ENCODE results near the gene RASIP1. TPM values are rescaled to one million over a fixed set of nuclear protein-coding genes. Genes with fewer than 3 reads are reported as not detected.

The RASIP1 gene
- total RNA-seq, 1 experiment from 2014 or later: not detected

DNA sequence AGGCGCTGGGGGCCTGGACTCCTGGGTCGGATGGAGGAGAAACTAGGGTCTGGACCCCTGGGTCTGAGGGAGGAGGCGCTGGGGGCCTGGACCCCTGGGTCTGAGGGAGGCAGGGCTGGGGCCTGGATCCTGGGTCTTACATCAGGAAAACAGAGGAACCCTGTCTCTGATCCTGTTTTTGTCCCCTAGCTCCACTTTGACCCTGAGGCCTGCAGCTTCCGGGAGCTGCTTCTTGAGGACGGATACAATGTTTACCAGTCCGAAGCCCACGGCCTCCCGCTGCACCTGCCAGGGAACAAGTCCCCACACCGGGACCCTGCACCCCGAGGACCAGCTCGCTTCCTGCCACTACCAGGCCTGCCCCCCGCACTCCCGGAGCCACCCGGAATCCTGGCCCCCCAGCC is 17.3 kb upstream of the RASIP1 start:
- Histone ChIP-seq H3K4me3 (ENCODE audit: low read length) (no peak overlapping the region), H3K9ac (ENCODE audit: low read length) (no peak overlapping the region), H3K4me2 (ENCODE audit: low read depth, low read length, poor library complexity, severe bottlenecking) (no peak overlapping the region), H3K79me2 (ENCODE audit: low read length) (no peaks in the 10 kb centered on the region), H3K27ac (ENCODE audit: low read length) (no peak overlapping the region), H3K27me3 (ENCODE audit: low read length) (no peaks in the 10 kb centered on the region), H3K9me3 (ENCODE audit: low read length) (no peaks in the 10 kb centered on the region), H3K36me3 (ENCODE audit: insufficient read depth, low read length) (no peaks in the 10 kb centered on the region), H3K4me1 (ENCODE audit: low read length) (no peaks in the 10 kb centered on the region), H4K20me1 (ENCODE audit: insufficient read depth, low read depth, low read length) (no peaks in the 10 kb centered on the region), H3K9me2 (replicated peaks; ENCODE audit: insufficient read depth, low read length) (no peaks in the 10 kb centered on the region), H2AFZ (ENCODE audit: low read length) (no peak overlapping the region)
- no peak for DNase-seq

DNA sequence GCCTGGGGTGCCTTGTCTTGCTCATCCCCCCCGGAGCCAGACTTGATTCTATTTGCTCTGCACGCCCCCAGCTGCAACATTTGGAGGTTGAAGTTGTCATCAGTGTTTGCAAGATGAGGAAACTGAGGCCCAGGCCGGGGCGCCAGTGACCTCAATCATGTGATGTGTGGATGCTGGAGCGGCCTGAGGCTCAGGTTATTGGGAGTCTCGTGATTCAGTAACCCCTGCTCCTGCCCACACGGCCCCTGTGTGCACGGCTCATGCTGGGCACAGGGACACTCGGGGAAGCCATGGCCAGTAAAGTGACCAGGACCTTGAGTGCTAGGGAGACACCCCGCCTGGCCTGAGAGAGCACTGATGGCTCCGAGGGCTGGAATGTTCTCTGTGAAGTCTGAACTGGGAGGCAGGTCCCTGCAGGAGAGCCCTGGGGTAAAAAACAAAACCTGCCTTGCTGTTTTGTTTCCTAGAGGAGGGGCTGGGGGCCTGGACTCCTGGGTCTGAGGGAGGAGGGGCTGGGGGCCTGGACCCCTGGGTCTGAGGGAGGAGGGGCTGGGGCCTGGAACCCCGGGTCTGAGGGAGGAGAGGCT is 16.8 kb upstream of the RASIP1 start:
- Histone ChIP-seq H2AFZ (ENCODE audit: low read length) (no peak overlapping the region), H3K79me2 (ENCODE audit: low read length) (no peaks in the 10 kb centered on the region), H3K4me3 (ENCODE audit: low read length) (no peak overlapping the region), H3K9me3 (ENCODE audit: low read length) (no peaks in the 10 kb centered on the region), H3K4me2 (ENCODE audit: low read depth, low read length, poor library complexity, severe bottlenecking) (no peak overlapping the region), H3K27me3 (ENCODE audit: low read length) (no peaks in the 10 kb centered on the region), H3K9ac (ENCODE audit: low read length) (no peak overlapping the region), H3K4me1 (ENCODE audit: low read length) (no peaks in the 10 kb centered on the region), H3K27ac (ENCODE audit: low read length) (no peak overlapping the region), H4K20me1 (ENCODE audit: insufficient read depth, low read depth, low read length) (no peaks in the 10 kb centered on the region), H3K36me3 (ENCODE audit: insufficient read depth, low read length) (no peaks in the 10 kb centered on the region), H3K9me2 (replicated peaks; ENCODE audit: insufficient read depth, low read length) (no peaks in the 10 kb centered on the region)
- DNase-seq: no peak

- Histone ChIP-seq H3K36me3 (ENCODE audit: insufficient read depth, low read length) (no peaks in the 10 kb centered on the region), H3K9ac (ENCODE audit: low read length) (no peak overlapping the region), H3K9me2 (replicated peaks; ENCODE audit: insufficient read depth, low read length) (no peaks in the 10 kb centered on the region), H3K27ac (ENCODE audit: low read length) (no peak overlapping the region), H3K79me2 (ENCODE audit: low read length) (no peaks in the 10 kb centered on the region), H3K27me3 (ENCODE audit: low read length) (no peaks in the 10 kb centered on the region), H3K4me2 (ENCODE audit: low read depth, low read length, poor library complexity, severe bottlenecking) (no peak overlapping the region), H3K9me3 (ENCODE audit: low read length) (no peaks in the 10 kb centered on the region), H2AFZ (ENCODE audit: low read length) (no peak overlapping the region), H3K4me3 (ENCODE audit: low read length) (no peak overlapping the region), H4K20me1 (ENCODE audit: insufficient read depth, low read depth, low read length) (no peaks in the 10 kb centered on the region), H3K4me1 (ENCODE audit: low read length) (no peaks in the 10 kb centered on the region)
- no peak for DNase-seq
Observed at GRCh38 chr19:48756686-48757085, 16.3 kb upstream of the RASIP1 start.

GRCh38 chr19:48756212-48756611 is 15.8 kb upstream of the RASIP1 start:
- Histone ChIP-seq H3K27ac (ENCODE audit: low read length) (no peak overlapping the region), H3K9me3 (ENCODE audit: low read length) (no peaks in the 10 kb centered on the region), H3K4me1 (ENCODE audit: low read length) (no peaks in the 10 kb centered on the region), H3K4me3 (ENCODE audit: low read length) (no peak overlapping the region), H3K4me2 (ENCODE audit: low read depth, low read length, poor library complexity, severe bottlenecking) (no peak overlapping the region), H3K79me2 (ENCODE audit: low read length) (no peaks in the 10 kb centered on the region), H2AFZ (ENCODE audit: low read length) (no peak overlapping the region), H3K9ac (ENCODE audit: low read length) (no peak overlapping the region), H3K36me3 (ENCODE audit: insufficient read depth, low read length) (no peaks in the 10 kb centered on the region), H4K20me1 (ENCODE audit: insufficient read depth, low read depth, low read length) (no peaks in the 10 kb centered on the region), H3K27me3 (ENCODE audit: low read length) (no peaks in the 10 kb centered on the region), H3K9me2 (replicated peaks; ENCODE audit: insufficient read depth, low read length) (no peaks in the 10 kb centered on the region)
- no peak for DNase-seq

GRCh38 chr19:48755787-48756186 is 15.4 kb upstream of the RASIP1 start:
- H3K9me2 ChIP-seq (replicated peaks; ENCODE audit: insufficient read depth, low read length): no peaks in the 10 kb centered on the region
- H3K79me2 ChIP-seq (ENCODE audit: low read length): no peaks in the 10 kb centered on the region
- no peak for DNase-seq
- no peak overlapping the region for H2AFZ ChIP-seq (ENCODE audit: low read length)
- H3K27ac ChIP-seq (ENCODE audit: low read length): no peak overlapping the region
- H4K20me1 ChIP-seq (ENCODE audit: insufficient read depth, low read depth, low read length): no peaks in the 10 kb centered on the region
- no peak overlapping the region for H3K4me3 ChIP-seq (ENCODE audit: low read length)
- no peak overlapping the region for H3K9ac ChIP-seq (ENCODE audit: low read length)
- H3K27me3 ChIP-seq (ENCODE audit: low read length): no peaks in the 10 kb centered on the region
- no peaks in the 10 kb centered on the region for H3K9me3 ChIP-seq (ENCODE audit: low read length)
- no peaks in the 10 kb centered on the region for H3K4me1 ChIP-seq (ENCODE audit: low read length)
- H3K4me2 ChIP-seq (ENCODE audit: low read depth, low read length, poor library complexity, severe bottlenecking): no peak overlapping the region
- H3K36me3 ChIP-seq (ENCODE audit: insufficient read depth, low read length): no peaks in the 10 kb centered on the region

DNA sequence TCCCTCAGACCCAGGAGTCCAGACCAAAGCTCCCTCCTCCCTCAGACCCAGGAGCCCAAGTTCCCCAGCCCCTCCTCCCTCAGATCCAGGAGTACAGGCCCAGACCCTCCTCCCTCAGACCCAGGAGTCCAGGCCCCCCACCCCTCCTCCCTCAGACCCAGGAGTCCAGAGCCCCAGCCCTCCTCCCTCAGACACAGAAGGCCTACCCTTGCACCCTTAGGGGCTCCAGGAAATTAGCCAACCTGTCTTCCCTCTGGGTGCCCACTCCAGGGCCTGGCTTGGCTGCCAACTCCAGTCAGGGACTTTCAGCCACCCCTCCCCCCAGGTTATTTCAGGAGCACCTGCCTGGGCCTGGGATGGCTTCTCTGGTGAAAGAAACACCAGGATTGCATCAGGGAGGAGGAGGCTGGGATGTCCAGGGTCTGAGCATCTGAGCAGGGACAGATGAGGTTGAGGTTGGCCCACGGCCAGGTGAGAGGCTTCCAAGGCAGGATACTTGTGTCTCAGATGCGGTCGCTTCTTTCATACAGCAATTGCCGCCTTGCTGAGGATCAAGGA is 14.8 kb upstream of the RASIP1 start, which contains the start of gene FGF21:
FGF21 (plus strand) TSS at position 441 of the 558 bp plus-strand sequence. CDS start 713 bp downstream, outside the sequence.
- H3K27ac ChIP-seq (ENCODE audit: low read length): no peak within 1 kb of the TSS

DNA sequence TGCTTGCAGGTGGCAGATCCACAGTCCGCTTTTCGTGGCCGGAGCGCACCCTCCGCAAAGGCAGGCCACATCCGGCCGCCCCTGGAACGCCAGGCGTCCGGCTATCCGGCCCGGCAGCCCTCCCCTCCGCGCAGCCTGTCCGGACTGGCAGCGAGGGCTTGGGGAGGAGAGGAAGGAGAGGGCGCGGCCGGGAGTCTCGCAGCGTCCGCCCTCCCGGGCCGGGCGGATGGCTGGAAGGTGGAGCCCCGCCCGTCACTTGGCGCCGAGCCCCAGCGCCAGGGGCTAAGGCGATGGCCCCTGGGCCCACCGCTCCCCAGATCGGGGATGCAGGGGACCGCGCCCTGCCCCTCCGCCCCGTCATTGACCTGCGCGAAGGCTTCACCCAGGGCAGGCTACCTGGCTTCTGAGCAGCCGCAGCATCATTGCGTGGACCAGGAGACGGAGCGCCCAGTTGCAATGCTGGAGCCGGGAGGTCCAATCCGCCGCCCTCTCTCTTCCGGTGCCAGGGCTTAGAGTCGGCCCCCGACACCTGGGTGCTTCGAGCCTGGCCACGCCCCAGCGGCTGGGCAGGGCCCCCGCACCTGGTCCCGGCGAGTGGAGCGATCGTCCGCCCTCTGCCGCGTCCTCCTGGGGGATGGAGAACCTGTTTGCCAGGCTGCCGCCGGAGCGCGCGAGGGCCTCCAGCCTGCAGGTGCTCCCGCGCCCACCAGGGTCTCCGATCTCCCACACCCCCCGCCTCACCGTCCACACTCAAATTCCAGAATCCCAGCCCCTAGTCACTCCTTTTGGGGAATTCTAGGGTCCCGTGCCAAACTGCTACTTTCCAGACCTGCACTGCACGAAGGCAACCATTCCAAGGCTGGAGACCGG is 12.3 kb upstream of the RASIP1 start, which contains the start of gene FUT1:
FUT1 (minus strand) TSS at position 146 of the 870 bp plus-strand sequence. CDS start 1,360 bp downstream, outside the sequence.
- no peaks in the 10 kb centered on the region for H4K20me1 ChIP-seq (ENCODE audit: insufficient read depth, low read depth, low read length)
- H3K79me2 ChIP-seq (ENCODE audit: low read length): no peaks in the 10 kb centered on the region
- H3K27ac ChIP-seq (ENCODE audit: low read length): no peak within 1 kb of the TSS
- no peak within 1 kb of the TSS for H3K4me3 ChIP-seq (ENCODE audit: low read length)
- H3K4me2 ChIP-seq (ENCODE audit: low read depth, low read length, poor library complexity, severe bottlenecking): no peak within 1 kb of the TSS
- DNase-seq: no peak
- no peaks in the 10 kb centered on the region for H3K9me3 ChIP-seq (ENCODE audit: low read length)
- no peaks in the 10 kb centered on the region for H3K27me3 ChIP-seq (ENCODE audit: low read length)
- no peak within 1 kb of the TSS for H2AFZ ChIP-seq (ENCODE audit: low read length)
- no peaks in the 10 kb centered on the region for H3K9me2 ChIP-seq (replicated peaks; ENCODE audit: insufficient read depth, low read length)
- no peaks in the 10 kb centered on the region for H3K4me1 ChIP-seq (ENCODE audit: low read length)
- H3K36me3 ChIP-seq (ENCODE audit: insufficient read depth, low read length): no peaks in the 10 kb centered on the region
- no peak within 1 kb of the TSS for H3K9ac ChIP-seq (ENCODE audit: low read length)

More for the DNA sequence above, 14.8 kb upstream of the RASIP1 start, which contains the start of gene FGF21:
- DNase-seq: no peak
- Histone ChIP-seq H2AFZ (ENCODE audit: low read length) (no peak within 1 kb of the TSS), H4K20me1 (ENCODE audit: insufficient read depth, low read depth, low read length) (no peaks in the 10 kb centered on the region), H3K4me1 (ENCODE audit: low read length) (no peaks in the 10 kb centered on the region), H3K4me3 (ENCODE audit: low read length) (no peak within 1 kb of the TSS), H3K27me3 (ENCODE audit: low read length) (no peaks in the 10 kb centered on the region), H3K79me2 (ENCODE audit: low read length) (no peaks in the 10 kb centered on the region), H3K9me2 (replicated peaks; ENCODE audit: insufficient read depth, low read length) (no peaks in the 10 kb centered on the region), H3K4me2 (ENCODE audit: low read depth, low read length, poor library complexity, severe bottlenecking) (no peak within 1 kb of the TSS), H3K9ac (ENCODE audit: low read length) (no peak within 1 kb of the TSS; the same call in 1 of the 2 replicates), H3K36me3 (ENCODE audit: insufficient read depth, low read length) (no peaks in the 10 kb centered on the region), H3K9me3 (ENCODE audit: low read length) (no peaks in the 10 kb centered on the region)

DNA sequence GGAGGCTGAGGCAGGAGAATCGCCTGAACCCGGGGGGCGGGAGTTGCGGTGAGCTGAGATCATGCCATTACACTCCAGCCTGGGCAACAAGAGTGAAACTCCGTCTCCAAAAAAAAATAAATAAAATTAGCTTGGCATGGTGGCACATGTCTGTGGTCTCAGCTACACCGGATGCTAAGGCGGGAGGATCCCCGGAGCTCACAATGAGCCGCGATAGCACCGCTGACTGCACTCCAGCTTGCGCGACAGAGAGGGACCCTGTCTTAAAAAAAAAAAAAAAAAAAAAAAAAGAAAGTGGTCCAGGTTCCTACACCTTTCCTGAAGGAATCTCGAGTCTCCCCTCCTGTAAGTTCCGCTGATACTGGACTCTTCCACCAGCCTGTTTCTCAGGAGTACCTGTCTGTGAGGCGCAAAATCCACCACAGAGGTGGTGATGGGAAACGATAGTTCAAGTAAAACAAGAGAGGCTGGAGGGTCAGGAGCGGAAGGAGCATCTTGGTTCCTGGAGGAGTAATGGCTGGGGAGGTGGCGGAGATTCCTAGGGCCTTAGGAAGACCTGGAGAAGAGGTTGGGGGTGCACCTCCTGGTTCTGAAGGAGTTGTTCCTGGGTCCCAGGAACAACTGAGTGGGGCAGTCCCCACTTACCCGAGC is 11.6 kb upstream of the RASIP1 start:
- H3K27me3 ChIP-seq (ENCODE audit: low read length): no peaks in the 10 kb centered on the region
- no peaks in the 10 kb centered on the region for H3K79me2 ChIP-seq (ENCODE audit: low read length)
- no peaks in the 10 kb centered on the region for H4K20me1 ChIP-seq (ENCODE audit: insufficient read depth, low read depth, low read length)
- no peak overlapping the region for H3K27ac ChIP-seq (ENCODE audit: low read length)
- no peak for DNase-seq
- H3K36me3 ChIP-seq (ENCODE audit: insufficient read depth, low read length): no peaks in the 10 kb centered on the region
- no peaks in the 10 kb centered on the region for H3K9me3 ChIP-seq (ENCODE audit: low read length)
- no peaks in the 10 kb centered on the region for H3K4me1 ChIP-seq (ENCODE audit: low read length)
- no peaks in the 10 kb centered on the region for H3K9me2 ChIP-seq (replicated peaks; ENCODE audit: insufficient read depth, low read length)
- no peak overlapping the region for H3K4me2 ChIP-seq (ENCODE audit: low read depth, low read length, poor library complexity, severe bottlenecking)
- H3K4me3 ChIP-seq (ENCODE audit: low read length): no peak overlapping the region
- no peak overlapping the region for H3K9ac ChIP-seq (ENCODE audit: low read length)
- no peak overlapping the region for H2AFZ ChIP-seq (ENCODE audit: low read length)

Data from Karpas-422 (cell line).